Heart left ventricle (tissue), 16 donors: ENCODE measurements around the gene ATP2B2. TPM values are rescaled to one million over a fixed set of nuclear protein-coding genes. Genes with fewer than 3 reads are reported as not detected.

Experiments
- ATAC-seq, 4 donors: fragments of 200-7000 bp; cut with Tn5 transposase; one replicate each; pipeline ENCODE4 v1.9.1; 2020 to 2022; ENCODE audit warnings: moderate library complexity in 4 of 4, mild to moderate bottlenecking in 3 of 4, moderate number of reproducible peaks in 1 of 4
- DNase-seq, 5 donors: peaks; one replicate each; pipeline ENCODE4 v3.0.0-alpha.2; 2020
- H3K27ac ChIP-seq, 12 donors: fragments of 200-600 bp; sonication (generic) in 4 of 12; one replicate each; pipeline versions ENCODE4 v1.5.0 to v1.8.0; 2016 to 2022; ENCODE audit warnings: mild to moderate bottlenecking in 2 of 12
- H3K27me3 ChIP-seq, 9 donors: fragments of 200-600 bp; sonication (generic) in 2 of 9; one replicate each; pipeline versions ENCODE4 v1.5.1 to v1.8.0; 2016 to 2022; ENCODE audit warnings: mild to moderate bottlenecking in 3 of 9
- H3K36me3 ChIP-seq, 9 donors: fragments of 200-600 bp; sonication (generic) in 2 of 9; one replicate each; pipeline versions ENCODE4 v1.5.0 to v1.8.0; 2018 to 2022; ENCODE audit warnings: mild to moderate bottlenecking in 2 of 9
- H3K4me1 ChIP-seq, 12 donors: fragments of 200-600 bp; sonication (generic) in 4 of 12; one replicate each; pipeline versions ENCODE4 v1.5.0 to v1.8.0; 2016 to 2022; ENCODE audit warnings: mild to moderate bottlenecking in 3 of 12
- H3K4me3 ChIP-seq, 12 donors: fragments of 200-600 bp; sonication (generic) in 4 of 12; one replicate each; pipeline versions ENCODE4 v1.5.0 to v1.8.0; 2017 to 2022; ENCODE audit warnings: mild to moderate bottlenecking in 9 of 12, moderate library complexity in 4 of 12
- H3K9me3 ChIP-seq, 12 donors: fragments of 200-600 bp; sonication (generic) in 4 of 12; one replicate each; pipeline versions ENCODE4 v1.5.0 to v1.8.0; 2016 to 2022; ENCODE audit warnings: mild to moderate bottlenecking in 1 of 12
- POLR2A ChIP-seq, 2 donors: fragments of 450-650 bp; IDR thresholded peaks; one replicate each; pipeline ENCODE4 v1.6.1; 2017; ENCODE audit warnings: antibody characterized with exemption in 2 of 2, mild to moderate bottlenecking in 2 of 2, moderate library complexity in 2 of 2
- WGBS, 4 donors: extraction: QIAGEN DNeasy Blood & Tissue Kit in 2 of 4; methylation state at CpG; one replicate each; pipeline versions ENCODE4 v1.1.5 to v1.1.7; 2013 to 2018; 5-methylcytosine and 5-hydroxymethylcytosine counted together
- intact Hi-C, 10 donors: fragments of 100-400 bp; cut with DNase I; formaldehyde crosslinking; loops; one replicate each; pipeline versions ENCODE4 v1.11.1 to v1.14.2; 2022
- polyA plus RNA-seq, 2 donors: library from polyadenylated mRNA; stranded (reverse); fragments of 200-250 nt; gene quantifications; one replicate each; pipeline ENCODE4 v1.2.3, GENCODE V29; 2013
- total RNA-seq, 9 donors: library from RNA; depleted of rRNA in 2 of 9; stranded (reverse); fragments of >200 nt in 2 of 9; fragmentation: NEBNext Ultra II Directional in 3 of 9; extraction: Animal tissue kit (Norgen Biotek cat#: 25700) in 3 of 9; gene quantifications; one replicate each; pipeline versions ENCODE4 v1.1.0 to v1.2.4, GENCODE V29; 2016 to 2023
- TF ChIP-seq, protein P1 (sequence below), 12 donors: fragments of 200-600 bp; sonication (generic) in 4 of 12; IDR thresholded peaks; one replicate each; pipeline versions ENCODE4 v1.5.0 to v1.8.0; 2018 to 2022; ENCODE audit warnings: antibody characterized with exemption in 12 of 12, mild to moderate bottlenecking in 5 of 12
- donor health status: ischemic (EF 13 %, LVEDD 7.1; RV severe dilation, severe dysfunction).
- donor health status: healthy with polysubstance abuse.
- donor health status: DM: no; HTN: yes; CAD: no.
- donor health status: DM: no; HTN: no; CAD: no.
- donor health status: ischemic (EF 25% LVEDD 6.9; RV normal size, moderate dysfunction).
- donor health status: ischemic (EF 25% LVEDD 5.7; RV mildly dilated, moderate dysfunction).
- donor health status: healthy.
- donor health status: DM: yes; HTN: yes; CAD: no.
- donor health status: ischemic (EF 35%, LVEDD 5.7; RV mildly dilated, moderate dysfunction).
- donor health status: nonischemic (EF 11% LVEDD 7.7; RV severe dilation, severe dysfunction).
- donor health status: DM: yes; HTN: yes; CAD: no.
- donor health status: PGD.
- donor health status: ischemic (EF 29% LVEDD 5.4; RV normal size, mild dysfunction).
- donor health status: nonischemic (EF 23%, LVEDD 6.1; RV moderate dilation, normal function).

The ATP2B2 gene
- total and polyA plus RNA-seq, 11 donors: 0.01 to 0.35 (median 0.12) TPM; not detected in 3

DNA sequence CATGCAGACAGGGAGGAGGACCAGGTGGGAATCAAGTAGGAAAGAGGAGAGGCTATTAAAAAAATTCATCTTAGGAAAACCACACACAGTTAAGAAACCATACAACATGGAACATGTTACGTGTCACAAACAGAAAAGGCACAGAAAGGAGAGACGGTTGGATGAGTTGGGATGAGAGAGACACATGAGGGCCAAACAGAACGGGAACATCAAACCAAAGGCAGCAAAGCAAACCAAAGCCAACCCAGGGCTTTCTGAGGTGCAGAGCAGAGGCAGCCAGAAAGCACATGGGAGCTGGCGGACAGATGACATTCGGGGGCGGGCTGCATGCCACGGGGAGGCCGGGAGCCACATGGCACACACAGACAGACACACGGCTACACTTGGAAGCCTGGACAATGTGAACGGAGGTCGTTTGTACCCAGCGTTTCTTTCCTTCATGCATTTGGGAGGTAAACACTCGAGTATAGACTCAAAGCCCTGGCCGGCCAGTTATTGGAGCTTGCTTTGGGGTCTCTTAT, 175.8 kb downstream of the ATP2B2 start:
- TF ChIP-seq, protein P1, sequence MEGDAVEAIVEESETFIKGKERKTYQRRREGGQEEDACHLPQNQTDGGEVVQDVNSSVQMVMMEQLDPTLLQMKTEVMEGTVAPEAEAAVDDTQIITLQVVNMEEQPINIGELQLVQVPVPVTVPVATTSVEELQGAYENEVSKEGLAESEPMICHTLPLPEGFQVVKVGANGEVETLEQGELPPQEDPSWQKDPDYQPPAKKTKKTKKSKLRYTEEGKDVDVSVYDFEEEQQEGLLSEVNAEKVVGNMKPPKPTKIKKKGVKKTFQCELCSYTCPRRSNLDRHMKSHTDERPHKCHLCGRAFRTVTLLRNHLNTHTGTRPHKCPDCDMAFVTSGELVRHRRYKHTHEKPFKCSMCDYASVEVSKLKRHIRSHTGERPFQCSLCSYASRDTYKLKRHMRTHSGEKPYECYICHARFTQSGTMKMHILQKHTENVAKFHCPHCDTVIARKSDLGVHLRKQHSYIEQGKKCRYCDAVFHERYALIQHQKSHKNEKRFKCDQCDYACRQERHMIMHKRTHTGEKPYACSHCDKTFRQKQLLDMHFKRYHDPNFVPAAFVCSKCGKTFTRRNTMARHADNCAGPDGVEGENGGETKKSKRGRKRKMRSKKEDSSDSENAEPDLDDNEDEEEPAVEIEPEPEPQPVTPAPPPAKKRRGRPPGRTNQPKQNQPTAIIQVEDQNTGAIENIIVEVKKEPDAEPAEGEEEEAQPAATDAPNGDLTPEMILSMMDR (IDR thresholded peaks at IDR 0.05): no peak
- TF ChIP-seq POLR2A (IDR thresholded peaks at IDR 0.05): no peak
- DNase-seq (peak in 1 of 5 donors; percentile 8), ATAC-seq (no peak)
- Histone ChIP-seq H3K27me3 (peaks cover 0 to 28% (median 13%) of the 10 kb centered on the region in 9 donors), H3K4me1 (no peaks in the 10 kb centered on the region), H3K9me3 (no peaks in the 10 kb centered on the region), H3K4me3 (no peak overlapping the region), H3K36me3 (no peaks in the 10 kb centered on the region), H3K27ac (no peak overlapping the region)
- 70 to 86% (median 80%) methylated on average over 14 of the region's 14 CpGs for WGBS, 4 donors
- intact Hi-C loops: no loop called here

DNA sequence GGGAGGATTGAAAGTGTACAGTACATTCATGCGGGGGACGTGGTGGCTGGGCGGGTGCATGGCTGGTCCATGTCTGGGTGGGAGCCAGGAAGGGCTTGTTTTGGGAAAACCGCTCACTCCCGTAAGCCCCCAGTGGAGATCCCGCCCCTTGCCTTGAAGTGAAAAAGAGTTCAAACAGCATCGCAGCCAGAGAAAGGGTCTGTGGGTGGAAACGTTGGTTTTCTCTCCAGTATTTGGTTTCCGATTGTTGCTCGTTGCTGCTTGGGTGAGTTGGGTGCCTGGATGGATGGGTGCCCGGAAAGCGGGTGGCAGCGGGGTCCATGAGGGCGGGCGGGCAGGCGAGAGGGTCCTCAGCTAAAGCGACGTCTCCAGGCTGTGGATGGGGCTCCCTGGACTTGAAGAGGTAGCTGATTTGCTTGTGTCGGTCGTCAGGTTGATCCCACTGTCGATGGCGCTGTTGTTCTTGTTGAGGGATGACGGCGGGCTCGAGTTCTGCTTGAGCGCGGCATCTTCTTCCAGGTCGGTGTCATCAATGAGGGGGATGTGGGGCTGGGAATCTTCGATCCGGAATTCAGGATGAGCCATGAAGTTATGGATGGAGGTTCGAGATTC, 176.8 kb downstream of the ATP2B2 start:
- ATAC-seq (no peak), DNase-seq (no peak)
- peaks cover 0 to 28% (median 13%) of the 10 kb centered on the region in 9 donors for H3K27me3 ChIP-seq
- no peak overlapping the region for H3K27ac ChIP-seq
- H3K9me3 ChIP-seq: no peaks in the 10 kb centered on the region
- no peaks in the 10 kb centered on the region for H3K36me3 ChIP-seq
- intact Hi-C loops: no loop called here
- no peak overlapping the region for H3K4me3 ChIP-seq
- no peak for TF ChIP-seq POLR2A (IDR thresholded peaks at IDR 0.05)
- H3K4me1 ChIP-seq: no peaks in the 10 kb centered on the region
- WGBS, 4 donors: 45 to 57% (median 54%) methylated on average over 28 to 31 of the region's 31 CpGs

DNA sequence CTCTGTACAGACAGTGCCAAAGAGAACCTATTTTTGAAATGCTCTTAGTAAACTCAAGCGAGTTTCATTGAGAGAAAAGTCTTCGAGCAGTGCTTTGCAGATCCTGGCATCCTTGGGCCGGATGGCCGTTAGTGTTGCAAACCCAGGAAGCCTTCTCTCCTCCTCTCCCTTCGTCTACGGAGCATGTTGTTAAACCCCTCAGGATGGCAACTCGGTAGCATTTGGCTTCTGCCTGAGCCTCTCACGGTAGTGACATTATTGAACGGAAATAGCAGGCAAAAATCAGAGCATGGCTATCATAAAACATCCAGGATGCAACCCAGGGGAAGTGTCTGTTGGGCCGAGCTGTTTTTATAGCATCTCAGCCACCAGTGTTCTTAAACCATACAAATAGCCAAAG, 177.8 kb downstream of the ATP2B2 start:
- 66 to 71% (median 68%) methylated on average over 10 of the region's 10 CpGs for WGBS, 4 donors
- ATAC-seq: no peak
- no peak for DNase-seq
- H3K36me3 ChIP-seq: no peaks in the 10 kb centered on the region
- no peak overlapping the region for H3K27ac ChIP-seq
- H3K4me1 ChIP-seq: no peaks in the 10 kb centered on the region
- H3K9me3 ChIP-seq: no peaks in the 10 kb centered on the region
- TF ChIP-seq, protein P1 (IDR thresholded peaks at IDR 0.05): no peak
- no peak for TF ChIP-seq POLR2A (IDR thresholded peaks at IDR 0.05)
- no peak overlapping the region for H3K4me3 ChIP-seq
- intact Hi-C loops: no loop called here
- peaks cover 0 to 28% (median 13%) of the 10 kb centered on the region in 9 donors for H3K27me3 ChIP-seq

DNA sequence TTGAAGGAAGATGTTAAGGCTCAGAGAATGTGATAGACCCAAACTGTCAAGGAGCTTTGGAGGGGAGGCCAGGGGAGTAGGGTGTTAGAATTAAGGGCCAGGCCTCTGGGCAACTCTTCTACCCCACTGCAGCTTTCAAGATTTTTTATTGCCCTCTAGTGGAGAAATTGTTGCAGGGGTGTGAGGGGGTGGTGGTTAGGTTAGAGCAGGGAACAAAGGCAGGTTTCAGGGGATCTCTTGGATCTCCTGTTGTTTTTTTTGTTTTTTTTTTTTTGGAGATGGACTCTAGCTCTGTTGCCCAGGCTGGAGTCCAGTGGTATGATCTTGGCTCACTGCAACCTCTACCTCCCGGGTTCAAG, 183.1 kb downstream of the ATP2B2 start:
- 88 to 97% (median 91%) methylated on average over 1 of the region's 1 CpG for WGBS, 4 donors
- Histone ChIP-seq H3K4me3 (no peak overlapping the region), H3K4me1 (peaks cover 0 to 29% (median 19%) of the 10 kb centered on the region in 12 donors), H3K9me3 (no peaks in the 10 kb centered on the region), H3K27ac (no peak overlapping the region), H3K27me3 (no peaks in the 10 kb centered on the region), H3K36me3 (peaks cover 0 to 19% (median 15%) of the 10 kb centered on the region in 9 donors)
- no peak for ATAC-seq
- TF ChIP-seq POLR2A (IDR thresholded peaks at IDR 0.05): no peak
- TF ChIP-seq, protein P1 (IDR thresholded peaks at IDR 0.05): peak in 4 of 12 donors; percentile 10 to 29 (median 17)
- DNase-seq: no peak
- intact Hi-C loops: no loop called here
